Activated naive CD8-positive, alpha-beta T cell treated with anti-CD3 and anti-CD28 coated beads, Interleukin-2, amount 10 ng/mL, durations not matched to agents 7 days and 5 days (primary cell): ENCODE results near the gene FAM227B. TPM values are rescaled to one million over a fixed set of nuclear protein-coding genes. Genes with fewer than 3 reads are reported as not detected.

Experiments used
- total RNA-seq, 2 experiments: library from RNA; stranded (reverse); gene quantifications; one replicate each; pipeline ENCODE4 v1.2.3, GENCODE V29; 2021

FAM227B gene
- total RNA-seq, 2 experiments from 2014 or later: 6.1 to 6.6 TPM

Other genes with a start within 250 kb of the FAM227B start
- gene FGF7, start 197.6 kb downstream of the FAM227B start, total RNA-seq: not detected
- gene DTWD1, start 230 bp upstream of the FAM227B start, total RNA-seq: 10 to 100 TPM; 20.1 to 24.0 TPM